ENCODE data around the gene SPAG8.

SPAG8 gene

GRCh38 chr9:35811381-35812024 lies 559 bp downstream of the SPAG8 start:
- DNase-seq (ENCODE audit: low read depth in 3 of 3) = no peak

GRCh38 chr9:35810122-35810521 lies 1.9 kb downstream of the SPAG8 start:
- DNase-seq (ENCODE audit: low read depth in 3 of 3) = no peak

GRCh38 chr9:35808433-35808832 lies 3.6 kb downstream of the SPAG8 start:
- DNase-seq (ENCODE audit: low read depth in 3 of 3) = no peak

- no peak for DNase-seq (ENCODE audit: low read depth in 3 of 3)
Observed at GRCh38 chr9:35806101-35806500, 6.0 kb downstream of the SPAG8 start.

GRCh38 chr9:35801328-35802128 lies 10.5 kb downstream of the SPAG8 start:
- no peak for DNase-seq (ENCODE audit: low read depth in 3 of 3)

- no peak for DNase-seq (ENCODE audit: low read depth in 3 of 3)
Observed at GRCh38 chr9:35800530-35800929, 11.5 kb downstream of the SPAG8 start.

- DNase-seq (ENCODE audit: low read depth in 3 of 3) = no peak
Observed at GRCh38 chr9:35798658-35799374, 13.2 kb downstream of the SPAG8 start.

- DNase-seq (ENCODE audit: low read depth in 3 of 3) = no peak
Observed at GRCh38 chr9:35797311-35798109, 14.6 kb downstream of the SPAG8 start.

- no peak for DNase-seq (ENCODE audit: low read depth in 3 of 3)
Observed at GRCh38 chr9:35795695-35796094, 16.4 kb downstream of the SPAG8 start.

GRCh38 chr9:35793461-35793860 lies 18.6 kb downstream of the SPAG8 start:
- DNase-seq (ENCODE audit: low read depth in 3 of 3) = no peak

- DNase-seq (ENCODE audit: low read depth in 3 of 3) = no peak
Observed at GRCh38 chr9:35792826-35793225, 19.2 kb downstream of the SPAG8 start.

GRCh38 chr9:35792024-35792813 lies 19.8 kb downstream of the SPAG8 start:
- no peak for DNase-seq (ENCODE audit: low read depth in 3 of 3)

GRCh38 chr9:35791297-35791921 lies 20.7 kb downstream of the SPAG8 start, which contains the start of gene NPR2:
Gene NPR2, plus strand, starts transcription at chr9:35791591. Its CDS starts 818 bp downstream, at chr9:35792409.
- DNase-seq (ENCODE audit: low read depth in 3 of 3) = no peak

GRCh38 chr9:35790385-35791296 lies 21.4 kb downstream of the SPAG8 start:
- DNase-seq (ENCODE audit: low read depth in 3 of 3) = peak in 2 of 3 experiments; percentile 27 to 32

GRCh38 chr9:35790025-35790384 lies 22.1 kb downstream of the SPAG8 start:
- DNase-seq (ENCODE audit: low read depth in 3 of 3) = no peak

- DNase-seq (ENCODE audit: low read depth in 3 of 3) = no peak
Observed at GRCh38 chr9:35789541-35789940, 22.5 kb downstream of the SPAG8 start.

- DNase-seq (ENCODE audit: low read depth in 3 of 3) = no peak
Observed at GRCh38 chr9:35783418-35783817, 28.6 kb downstream of the SPAG8 start.

- no peak for DNase-seq (ENCODE audit: low read depth in 3 of 3)
Observed at GRCh38 chr9:35781066-35781465, 31.0 kb downstream of the SPAG8 start.

GRCh38 chr9:35778496-35778895 lies 33.6 kb downstream of the SPAG8 start:
- no peak for DNase-seq (ENCODE audit: low read depth in 3 of 3)

Data from stimulated activated CD4-positive, alpha-beta T cell treated with anti-CD3 and anti-CD28 coated beads, TNF-alpha, amount 100 ng/mL, for 4 hours (primary cell).